HEK293T (cell line): ENCODE data around the gene FSD1L.

ENCODE experiments used
- CTCF ChIA-PET: fragments of 350-600 bp; formaldehyde crosslinking; extraction: SDS; loops from one replicate; lab custom pipeline; 2021; ENCODE audit warnings: antibody characterized with exemption, inconsistent platforms; lab: Yijun Ruan, JAX
- POLR2A ChIA-PET: fragments of 350-600 bp; formaldehyde crosslinking; extraction: SDS; loops from one replicate; lab custom pipeline; 2020; ENCODE audit warnings: antibody characterized with exemption, inconsistent platforms; lab: Yijun Ruan, JAX
- DNase-seq: peaks from one replicate; pipeline ENCODE4 v3.0.0; 2012; ENCODE audit warnings: mixed read lengths; ENCODE audit errors: extremely low spot score
- ARNT ChIP-seq: fragments of 450-650 bp; IDR thresholded peaks from 2 replicates; pipeline ENCODE4 v1.6.1; 2017; ENCODE audit warnings: mild to moderate bottlenecking
- BHLHE40 ChIP-seq: fragments of 450-650 bp; IDR thresholded peaks from 2 replicates; pipeline ENCODE4 v1.6.1; 2016; ENCODE audit warnings: mild to moderate bottlenecking, moderate library complexity, borderline replicate concordance
- CTBP1 ChIP-seq: fragments of 450-650 bp; IDR thresholded peaks from 2 replicates; pipeline ENCODE4 v1.6.1; 2016; ENCODE audit warnings: borderline replicate concordance
- ELF4 ChIP-seq: fragments of 450-650 bp; IDR thresholded peaks from 2 replicates; pipeline ENCODE4 v1.6.1; 2017; ENCODE audit warnings: antibody characterized with exemption
- FOXA1 ChIP-seq: fragments of 450-650 bp; IDR thresholded peaks from 2 replicates; pipeline ENCODE4 v1.6.1; 2016; ENCODE audit warnings: mild to moderate bottlenecking
- FOXK2 ChIP-seq: fragments of 450-650 bp; IDR thresholded peaks from 2 replicates; pipeline ENCODE4 v1.6.1; 2016; ENCODE audit warnings: mild to moderate bottlenecking
- FOXM1 ChIP-seq: fragments of 450-650 bp; IDR thresholded peaks from 2 replicates; pipeline ENCODE4 v1.6.1; 2017; ENCODE audit warnings: mild to moderate bottlenecking, borderline replicate concordance
- HDGF ChIP-seq: fragments of 450-650 bp; IDR thresholded peaks from 2 replicates; pipeline ENCODE4 v1.6.1; 2017; ENCODE audit warnings: antibody characterized with exemption, borderline replicate concordance
- L3MBTL2 ChIP-seq: fragments of 450-650 bp; conservative IDR thresholded peaks from 2 replicates; pipeline ENCODE4 v1.6.1; 2016; ENCODE audit warnings: mild to moderate bottlenecking
- LEF1 ChIP-seq: fragments of 450-650 bp; IDR thresholded peaks from 2 replicates; pipeline ENCODE4 v1.6.1; 2017; ENCODE audit warnings: mild to moderate bottlenecking, borderline replicate concordance
- NFRKB ChIP-seq: fragments of 450-650 bp; IDR thresholded peaks from 2 replicates; pipeline ENCODE4 v1.6.1; 2016; ENCODE audit warnings: mild to moderate bottlenecking, moderate library complexity
- SP1 ChIP-seq: fragments of 450-650 bp; IDR thresholded peaks from 2 replicates; pipeline ENCODE4 v1.6.1; 2017
- SUZ12 ChIP-seq: fragments of 450-650 bp; IDR thresholded peaks from 2 replicates; pipeline ENCODE4 v1.6.1; 2016; ENCODE audit warnings: mild to moderate bottlenecking
- TARDBP ChIP-seq: fragments of 450-650 bp; IDR thresholded peaks from 2 replicates; pipeline ENCODE4 v1.6.1; 2016
- ZNF384 ChIP-seq: fragments of 450-650 bp; IDR thresholded peaks from 2 replicates; pipeline ENCODE4 v1.6.1; 2016
- TF ChIP-seq, protein P1 (sequence below): fragments of 450-650 bp; IDR thresholded peaks from 2 replicates; pipeline ENCODE4 v1.6.1; 2016

Gene FSD1L

DNA sequence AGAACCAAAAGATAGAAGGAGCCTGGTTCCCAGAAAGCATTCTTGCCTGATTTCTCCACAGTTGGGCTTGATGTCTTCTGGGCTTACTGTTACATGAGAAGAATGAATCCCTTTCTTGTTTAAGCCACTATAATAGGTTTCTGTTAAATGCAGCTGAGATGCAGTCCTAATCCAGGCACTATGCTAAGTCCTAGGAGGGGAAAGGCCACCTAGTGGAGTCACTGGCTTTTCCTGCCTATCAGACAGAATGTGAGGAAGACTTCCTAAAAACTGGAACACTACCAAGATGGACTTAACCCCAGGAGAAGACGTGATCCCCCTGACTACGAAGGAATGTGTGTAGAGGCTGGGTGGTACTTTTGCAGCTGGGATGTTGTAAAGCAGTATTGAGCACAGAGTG is 34.3 kb upstream of the FSD1L start:
- ChIA-PET CTCF (interaction anchor here (0.6 to 1.0 kb wide), 3 partner anchors 162 to 914 kb away, joined by 3 read pairs; no protein-coding TSS in a partner anchor), POLR2A (no interaction called here)
- DNase-seq: peak; percentile 30

DNA sequence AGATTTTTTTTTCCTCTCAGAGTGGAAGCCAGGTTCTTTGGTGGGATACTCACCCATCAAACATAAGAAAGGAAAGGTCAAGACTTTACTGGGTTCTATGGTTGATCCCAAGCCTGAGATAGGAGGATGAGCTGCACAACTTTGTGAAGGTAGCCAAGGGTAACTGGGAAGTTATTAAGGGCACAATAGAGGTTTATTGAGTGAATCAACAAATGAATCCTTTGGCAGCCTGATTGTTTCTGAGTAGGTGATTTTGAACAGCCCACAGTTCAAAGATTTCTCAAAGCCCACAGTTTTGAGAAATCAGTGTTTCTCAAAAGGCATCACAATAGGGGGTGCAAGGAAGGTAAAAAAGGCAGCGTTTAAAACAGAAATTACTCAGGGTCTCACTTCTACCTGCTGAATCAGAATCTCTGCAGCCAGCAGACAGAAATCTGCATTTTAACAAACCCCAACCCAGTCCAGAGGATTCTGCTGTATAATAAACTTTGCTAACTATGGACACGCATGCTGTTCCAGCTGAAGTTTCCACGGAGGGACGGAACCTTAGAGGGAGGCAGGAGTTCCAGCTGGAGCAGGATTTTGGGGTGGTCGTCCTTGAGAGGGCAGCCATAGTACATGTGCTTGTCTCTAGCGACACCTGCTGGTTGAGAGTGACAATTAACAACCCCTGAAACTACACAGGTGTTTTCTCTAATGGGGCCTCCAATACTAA is 32.7 kb upstream of the FSD1L start:
- DNase-seq: peak; percentile 69
- POLR2A ChIA-PET: no interaction called here

More for the DNA sequence above, 34.3 kb upstream of the FSD1L start:
- TF ChIP-seq FOXM1 (no peak), CTBP1 (no peak), ELF4 (no peak), TARDBP (no peak), ARNT (no peak), LEF1 (no peak), FOXA1 (no peak)
- TF ChIP-seq, protein P1, sequence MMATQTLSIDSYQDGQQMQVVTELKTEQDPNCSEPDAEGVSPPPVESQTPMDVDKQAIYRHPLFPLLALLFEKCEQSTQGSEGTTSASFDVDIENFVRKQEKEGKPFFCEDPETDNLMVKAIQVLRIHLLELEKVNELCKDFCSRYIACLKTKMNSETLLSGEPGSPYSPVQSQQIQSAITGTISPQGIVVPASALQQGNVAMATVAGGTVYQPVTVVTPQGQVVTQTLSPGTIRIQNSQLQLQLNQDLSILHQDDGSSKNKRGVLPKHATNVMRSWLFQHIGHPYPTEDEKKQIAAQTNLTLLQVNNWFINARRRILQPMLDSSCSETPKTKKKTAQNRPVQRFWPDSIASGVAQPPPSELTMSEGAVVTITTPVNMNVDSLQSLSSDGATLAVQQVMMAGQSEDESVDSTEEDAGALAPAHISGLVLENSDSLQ: no peak

DNA sequence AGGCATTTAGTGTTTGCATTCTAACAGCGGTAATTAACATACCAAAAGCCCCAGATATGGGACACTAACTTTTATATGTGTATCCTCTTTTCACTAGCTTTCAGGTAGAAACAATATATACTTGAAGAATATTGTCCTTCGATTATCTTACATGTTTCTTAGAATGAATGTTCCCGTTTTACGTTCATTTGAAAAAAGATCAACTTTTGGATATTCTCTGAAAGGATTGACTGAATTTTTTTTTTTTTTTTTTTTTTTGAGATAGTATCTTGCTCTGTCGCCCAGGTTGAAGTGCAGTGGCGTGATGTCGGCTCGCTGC is 32.2 kb upstream of the FSD1L start:
- DNase-seq: no peak
- CTCF ChIA-PET: interaction anchor here (0.7 to 1.5 kb wide), 3 partner anchors 173 to 552 kb away, joined by 3 to 4 read pairs (median 3); no protein-coding TSS in a partner anchor
- POLR2A ChIA-PET: no interaction called here
- no peak for TF ChIP-seq L3MBTL2
- TF ChIP-seq TARDBP: no peak
- no peak for TF ChIP-seq NFRKB
- no peak for TF ChIP-seq BHLHE40
- TF ChIP-seq FOXA1: no peak
- TF ChIP-seq LEF1: no peak
- TF ChIP-seq FOXK2: no peak
- no peak for TF ChIP-seq FOXM1
- TF ChIP-seq ARNT: no peak
- TF ChIP-seq, protein P1: no peak
- TF ChIP-seq CTBP1: no peak
- no peak for TF ChIP-seq SUZ12
- TF ChIP-seq HDGF: no peak
- no peak for TF ChIP-seq ZNF384
- TF ChIP-seq ELF4: no peak
- TF ChIP-seq SP1: no peak

More for the DNA sequence above, 32.7 kb upstream of the FSD1L start:
- CTCF ChIA-PET: interaction anchor here (0.6 to 1.5 kb wide), 5 partner anchors 162 to 607 kb away, joined by 3 to 4 read pairs (median 3); no protein-coding TSS in a partner anchor
- TF ChIP-seq ELF4 (no peak), ZNF384 (no peak), NFRKB (no peak), TARDBP (no peak)

DNA sequence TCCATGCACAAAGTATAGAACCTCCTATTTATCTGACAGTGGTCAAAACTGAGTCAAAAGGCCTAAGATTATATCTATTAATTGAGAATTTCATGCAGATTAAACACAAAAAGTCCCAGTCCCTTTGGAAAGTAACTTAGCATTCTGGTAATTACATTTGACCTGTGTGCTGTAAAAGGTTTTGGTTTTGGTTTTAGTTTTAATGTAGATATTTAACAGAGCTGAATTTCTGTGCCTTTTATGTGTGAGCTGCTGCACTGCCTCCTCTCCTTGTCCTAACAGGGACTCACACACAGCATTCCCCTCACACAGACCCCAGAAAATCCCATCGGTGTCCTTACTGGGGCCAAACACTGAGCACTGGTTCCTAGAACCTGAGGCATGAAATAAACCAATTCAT is 31.0 kb upstream of the FSD1L start:
- no peak for DNase-seq
- ChIA-PET POLR2A (no interaction called here), CTCF (no interaction called here)
- TF ChIP-seq SUZ12: no peak
- TF ChIP-seq BHLHE40: no peak
- no peak for TF ChIP-seq FOXA1
- no peak for TF ChIP-seq NFRKB
- TF ChIP-seq L3MBTL2: no peak
- no peak for TF ChIP-seq FOXM1
- TF ChIP-seq HDGF: no peak
- TF ChIP-seq FOXK2: no peak
- TF ChIP-seq TARDBP: no peak

DNA sequence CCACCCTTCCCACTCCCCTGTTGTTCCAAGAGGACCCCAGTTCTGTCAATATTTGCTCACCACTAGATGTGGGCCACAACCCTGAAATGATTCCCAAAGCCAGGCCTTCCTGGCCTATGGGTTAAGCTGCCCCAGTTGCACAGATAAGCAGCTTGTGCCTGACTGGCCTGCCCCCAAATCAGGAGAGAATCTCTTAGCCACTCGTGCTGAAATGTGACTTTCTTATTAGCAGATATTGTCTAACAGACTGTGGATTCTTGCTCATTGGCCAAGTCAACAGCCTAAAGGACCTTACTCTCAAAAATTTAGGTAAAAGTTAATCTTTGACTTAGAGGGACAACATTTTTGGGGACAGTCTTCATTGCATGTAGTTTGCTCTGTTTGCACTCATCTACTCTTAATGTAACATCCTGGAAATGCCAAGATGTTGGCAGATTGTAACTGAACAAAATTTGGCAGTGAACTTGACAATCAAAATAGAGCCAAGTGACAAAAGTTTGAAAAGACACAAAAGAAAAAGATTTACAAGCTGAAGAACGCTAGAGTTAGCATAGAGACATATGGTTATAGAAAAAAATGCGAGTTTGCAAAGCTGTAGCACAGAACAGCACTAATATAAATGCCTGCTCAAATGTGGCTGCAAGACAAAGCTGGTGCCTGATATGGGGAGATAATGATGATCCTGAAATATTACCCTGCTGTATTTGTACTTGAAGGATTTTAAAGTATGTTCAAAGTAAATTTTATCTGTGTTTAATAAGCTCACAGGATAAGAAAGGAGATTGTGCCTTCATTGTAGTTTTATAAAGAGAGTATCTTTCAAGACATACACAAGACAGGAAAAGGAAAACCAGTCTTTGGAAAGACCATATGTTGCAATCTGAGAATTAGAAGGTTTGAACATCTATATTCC is 29.0 kb upstream of the FSD1L start:
- ChIA-PET POLR2A (no interaction called here), CTCF (interaction anchor here (1.0 kb wide), 1 partner anchor 638 kb away, joined by 3 read pairs; no protein-coding TSS in a partner anchor)
- TF ChIP-seq BHLHE40 (no peak), LEF1 (no peak), FOXM1 (no peak), NFRKB (no peak), SP1 (no peak), TARDBP (no peak), ZNF384 (no peak), L3MBTL2 (no peak), CTBP1 (no peak), ARNT (no peak), HDGF (no peak), ELF4 (no peak), SUZ12 (no peak), FOXA1 (no peak)
- TF ChIP-seq, protein P1: no peak
- no peak for DNase-seq
